Body of pancreas (tissue), 4 donors: ENCODE measurements around the gene WFDC2.

Experiments
- CTCF ChIP-seq, 7 experiments: fragments of 450-650 bp in 4 of 7; fragments of 200-600 bp in 3 of 7; sonication (generic) in 3 of 7; IDR thresholded peaks; one replicate each; pipeline ENCODE4 v1.5.1; 2016 to 2019; ENCODE audit warnings: antibody characterized with exemption in 7 of 7
- POLR2A ChIP-seq, 3 donors: fragments of 450-650 bp; IDR thresholded peaks; one replicate each; pipeline ENCODE4 v1.6.1; 2016; ENCODE audit warnings: antibody characterized with exemption in 3 of 3, mild to moderate bottlenecking in 2 of 3

- TF ChIP-seq CTCF (IDR thresholded peaks at IDR 0.05) = no peak
- TF ChIP-seq POLR2A (IDR thresholded peaks at IDR 0.05) = no peak
Observed at GRCh38 chr20:45448270-45448669, 21.3 kb upstream of the WFDC2 start.
